Transverse colon (tissue), 4 donors: ENCODE data around the gene OTOR. TPM values are rescaled to one million over a fixed set of nuclear protein-coding genes. Genes with fewer than 3 reads are reported as not detected.

Source experiments
- DNase-seq: peaks from one replicate; pipeline ENCODE4 v3.0.0-alpha.2; 2019
- H3K27ac ChIP-seq, 4 donors: fragments of 200-600 bp; sonication (generic); 2 replicates each; pipeline ENCODE4 v1.5.1; 2016 to 2018; ENCODE audit warnings: inconsistent platforms in 4 of 4
- H3K27me3 ChIP-seq: fragments of 200-600 bp; sonication (generic); 2 replicates; pipeline ENCODE4 v1.5.1; 2017; ENCODE audit warnings: inconsistent platforms
- H3K36me3 ChIP-seq, 4 donors: fragments of 200-600 bp; sonication (generic); 2 replicates each; pipeline ENCODE4 v1.5.1; 2017 to 2019; ENCODE audit warnings: inconsistent platforms in 4 of 4
- H3K4me1 ChIP-seq, 4 donors: fragments of 200-600 bp; sonication (generic); 2 replicates each; pipeline ENCODE4 v1.5.1; 2017 to 2020; ENCODE audit warnings: inconsistent platforms in 4 of 4
- H3K4me3 ChIP-seq, 4 donors: fragments of 200-600 bp; sonication (generic); 1 replicate in 1 of 4; 2 replicates in 3 of 4; pipeline versions ENCODE4 v1.5.1 to v1.6.1; 2017 to 2019; ENCODE audit warnings: inconsistent platforms in 4 of 4
- H3K9me3 ChIP-seq, 2 donors: fragments of 200-600 bp; sonication (generic); 2 replicates each; pipeline ENCODE4 v1.5.1; 2017 to 2019; ENCODE audit warnings: inconsistent platforms in 2 of 2
- CTCF ChIP-seq, 5 experiments: fragments of 200-600 bp in 3 of 5; fragments of 450-650 bp in 2 of 5; sonication (generic) in 3 of 5; IDR thresholded peaks; 1 replicate in 2 of 5; 2 replicates in 3 of 5; pipeline ENCODE4 v1.5.1; 2016 to 2017; ENCODE audit warnings: antibody characterized with exemption in 5 of 5, inconsistent platforms in 3 of 5, mild to moderate bottlenecking in 2 of 5, moderate library complexity in 1 of 5
- EP300 ChIP-seq: sonication (generic); formaldehyde crosslinking; IDR thresholded peaks from one replicate; pipeline ENCODE4 v1.6.1; 2017; ENCODE audit warnings: antibody characterized with exemption, low read depth
- POLR2A ChIP-seq: fragments of 450-650 bp; IDR thresholded peaks from one replicate; pipeline ENCODE4 v1.6.1; 2016; ENCODE audit warnings: antibody characterized with exemption, mild to moderate bottlenecking, moderate library complexity
- POLR2AphosphoS5 ChIP-seq, 3 donors: sonication (generic); formaldehyde crosslinking; IDR thresholded peaks; one replicate each; pipeline ENCODE4 v1.6.1; 2016; ENCODE audit warnings: antibody characterized with exemption in 3 of 3
- WGBS, 2 donors: methylation state at CpG; one replicate each; pipeline ENCODE4 v1.1.5; 2018; ENCODE audit warnings: low coverage in 1 of 2; 5-methylcytosine and 5-hydroxymethylcytosine counted together
- in situ Hi-C, 4 donors: fragments of 200-750 bp; cut with MboI; loops; one replicate each; pipeline versions ENCODE4 v1.15.0 to v1.15.1; 2017; ENCODE audit warnings: low sequenced_read_pairs in 3 of 4, low pct_ligation_motif_present in 1 of 4, low pct_unique_long_range_greater_than_20kb in 1 of 4
- intact Hi-C: fragments of 100-400 bp; cut with DNase I; formaldehyde crosslinking; loops from one replicate; pipeline ENCODE4 v1.15.1; 2023; ENCODE audit warnings: low total_unique reads
- total RNA-seq, 4 donors: library from RNA; depleted of rRNA; stranded (reverse); fragments of >200 nt; gene quantifications; one replicate each; pipeline ENCODE4 v1.1.0, GENCODE V29; 2016

Gene OTOR
- total RNA-seq, 4 donors from 2014 or later: not detected

GRCh38 chr20:16764560-16764959 is 16.4 kb downstream of the OTOR start:
- H3K9me3 ChIP-seq: no peaks in the 10 kb centered on the region
- H3K27ac ChIP-seq: no peak overlapping the region
- in situ Hi-C loops: loop anchor here in 3 of 4 donors (25.0 kb wide), 2 partner anchors 252 to 1052 kb away; no protein-coding TSS in a partner anchor
- peaks cover 4% of the 10 kb centered on the region for H3K27me3 ChIP-seq
- DNase-seq: no peak
- intact Hi-C loops: no loop called here
- peaks cover 0 to 4% (median 1%) of the 10 kb centered on the region in 4 donors for H3K4me1 ChIP-seq
- 43 to 73% methylated on average over 2 to 4 of the region's 4 CpGs for WGBS, 2 donors
- H3K4me3 ChIP-seq: no peak overlapping the region
- TF ChIP-seq EP300 (no peak), POLR2AphosphoS5 (IDR thresholded peaks at IDR 0.05) (no peak), CTCF (IDR thresholded peaks at IDR 0.05) (no peak), POLR2A (no peak)
- no peaks in the 10 kb centered on the region for H3K36me3 ChIP-seq

GRCh38 chr20:16771213-16771612 is 23.1 kb downstream of the OTOR start:
- H3K4me3 ChIP-seq: no peak overlapping the region
- intact Hi-C loops: no loop called here
- H3K4me1 ChIP-seq: no peaks in the 10 kb centered on the region
- no peaks in the 10 kb centered on the region for H3K27me3 ChIP-seq
- in situ Hi-C loops: loop anchor here in 3 of 4 donors (25.0 kb wide), 2 partner anchors 259 to 1059 kb away; no protein-coding TSS in a partner anchor
- DNase-seq: no peak
- H3K27ac ChIP-seq: no peak overlapping the region
- no peaks in the 10 kb centered on the region for H3K36me3 ChIP-seq
- TF ChIP-seq CTCF (IDR thresholded peaks at IDR 0.05) (no peak), EP300 (no peak), POLR2A (no peak), POLR2AphosphoS5 (IDR thresholded peaks at IDR 0.05) (no peak)
- no peaks in the 10 kb centered on the region for H3K9me3 ChIP-seq

- WGBS, 2 donors: 63 to 64% methylated on average over 1 of the region's 1 CpG
- intact Hi-C loops (no loop called here), in situ Hi-C loops (no loop called here)
- Histone ChIP-seq H3K9me3 (no peaks in the 10 kb centered on the region), H3K36me3 (no peaks in the 10 kb centered on the region), H3K27me3 (no peaks in the 10 kb centered on the region), H3K27ac (no peak overlapping the region), H3K4me1 (no peaks in the 10 kb centered on the region), H3K4me3 (no peak overlapping the region)
- TF ChIP-seq CTCF (IDR thresholded peaks at IDR 0.05): no peak
- TF ChIP-seq POLR2AphosphoS5 (IDR thresholded peaks at IDR 0.05): no peak
- TF ChIP-seq POLR2A: no peak
- TF ChIP-seq EP300: no peak
- DNase-seq: no peak
Measured at GRCh38 chr20:16775961-16776360, 27.8 kb downstream of the OTOR start.

GRCh38 chr20:16777126-16777525 is 29.0 kb downstream of the OTOR start:
- Histone ChIP-seq H3K4me3 (no peak overlapping the region), H3K9me3 (no peaks in the 10 kb centered on the region), H3K36me3 (no peaks in the 10 kb centered on the region), H3K4me1 (no peaks in the 10 kb centered on the region), H3K27me3 (no peaks in the 10 kb centered on the region), H3K27ac (no peak overlapping the region)
- intact Hi-C loops: no loop called here
- in situ Hi-C loops: no loop called here
- 75 to 87% methylated on average over 1 of the region's 1 CpG for WGBS, 2 donors
- DNase-seq: no peak
- TF ChIP-seq POLR2AphosphoS5 (IDR thresholded peaks at IDR 0.05) (no peak), EP300 (no peak), CTCF (IDR thresholded peaks at IDR 0.05) (no peak), POLR2A (no peak)
